ENCODE data around the gene KDM4E. TPM values are rescaled to one million over a fixed set of nuclear protein-coding genes. Genes with fewer than 3 reads are reported as not detected.
"Not testable (repeated sequence)": the region's sequence is repeated elsewhere in the genome, so short reads cannot be mapped to it uniquely, and the experiment has no call there.

KDM4E gene
- not detected in 2 replicates for total RNA-seq (2014; rRNA removed; shearing (Covaris generic))

GRCh38 chr11:95024958-95025357 lies at the start of gene KDM4E:
KDM4E (plus strand) TSS chr11:95025258; CDS start chr11:95025558, 300 bp downstream.
- H3K27me3 ChIP-seq (ENCODE audit: control insufficient read depth, insufficient read depth, low read length): no peaks in the 10 kb centered on the region
- H3K4me3 ChIP-seq (ENCODE audit: insufficient read depth, low read depth, low read length): no peak within 1 kb of the TSS
- DNase-seq: no peak
- H3K36me3 ChIP-seq (replicated peaks; ENCODE audit: control insufficient read depth, insufficient read depth, low read length): no peaks in the 10 kb centered on the region

- Histone ChIP-seq H3K27me3 (ENCODE audit: control insufficient read depth, insufficient read depth, low read length) (no peaks in the 10 kb centered on the region), H3K4me3 (ENCODE audit: insufficient read depth, low read depth, low read length) (no peak overlapping the region), H3K36me3 (replicated peaks; ENCODE audit: control insufficient read depth, insufficient read depth, low read length) (peaks cover 7% of the 10 kb centered on the region)
- no peak for DNase-seq
Observed at GRCh38 chr11:94975599-94975998, 49.5 kb upstream of the KDM4E start.

- Histone ChIP-seq H3K27me3 (ENCODE audit: control insufficient read depth, insufficient read depth, low read length) (no peaks in the 10 kb centered on the region), H3K36me3 (replicated peaks; ENCODE audit: control insufficient read depth, insufficient read depth, low read length) (no peaks in the 10 kb centered on the region), H3K4me3 (ENCODE audit: insufficient read depth, low read depth, low read length) (no peak overlapping the region)
- DNase-seq: no peak
Observed at GRCh38 chr11:94987378-94987777, 37.7 kb upstream of the KDM4E start.

- DNase-seq: no peak
- H3K4me3 ChIP-seq (ENCODE audit: insufficient read depth, low read depth, low read length): no peak overlapping the region
- no peaks in the 10 kb centered on the region for H3K27me3 ChIP-seq (ENCODE audit: control insufficient read depth, insufficient read depth, low read length)
- no peaks in the 10 kb centered on the region for H3K36me3 ChIP-seq (replicated peaks; ENCODE audit: control insufficient read depth, insufficient read depth, low read length)
Observed at GRCh38 chr11:94988748-94989147, 36.3 kb upstream of the KDM4E start.

- no peak for DNase-seq
- H3K27me3 ChIP-seq (ENCODE audit: control insufficient read depth, insufficient read depth, low read length): no peaks in the 10 kb centered on the region
- no peaks in the 10 kb centered on the region for H3K36me3 ChIP-seq (replicated peaks; ENCODE audit: control insufficient read depth, insufficient read depth, low read length)
- H3K4me3 ChIP-seq (ENCODE audit: insufficient read depth, low read depth, low read length): no peak overlapping the region
Observed at GRCh38 chr11:94993400-94993943, 31.6 kb upstream of the KDM4E start.

- Histone ChIP-seq H3K27me3 (ENCODE audit: control insufficient read depth, insufficient read depth, low read length) (no peaks in the 10 kb centered on the region), H3K4me3 (ENCODE audit: insufficient read depth, low read depth, low read length) (no peak overlapping the region), H3K36me3 (replicated peaks; ENCODE audit: control insufficient read depth, insufficient read depth, low read length) (no peaks in the 10 kb centered on the region)
- peak; percentile 29 for DNase-seq
Observed at GRCh38 chr11:94997437-94997836, 27.6 kb upstream of the KDM4E start.

GRCh38 chr11:94998285-94998684 lies 26.8 kb upstream of the KDM4E start:
- H3K27me3 ChIP-seq (ENCODE audit: control insufficient read depth, insufficient read depth, low read length): no peaks in the 10 kb centered on the region
- no peak overlapping the region for H3K4me3 ChIP-seq (ENCODE audit: insufficient read depth, low read depth, low read length)
- H3K36me3 ChIP-seq (replicated peaks; ENCODE audit: control insufficient read depth, insufficient read depth, low read length): no peaks in the 10 kb centered on the region
- no peak for DNase-seq

- Histone ChIP-seq H3K27me3 (ENCODE audit: control insufficient read depth, insufficient read depth, low read length) (no peaks in the 10 kb centered on the region), H3K4me3 (ENCODE audit: insufficient read depth, low read depth, low read length) (no peak overlapping the region), H3K36me3 (replicated peaks; ENCODE audit: control insufficient read depth, insufficient read depth, low read length) (no peaks in the 10 kb centered on the region)
- no peak for DNase-seq
Observed at GRCh38 chr11:95003716-95004115, 21.3 kb upstream of the KDM4E start.

GRCh38 chr11:95005642-95006041 lies 19.4 kb upstream of the KDM4E start:
- H3K27me3 ChIP-seq (ENCODE audit: control insufficient read depth, insufficient read depth, low read length): no peaks in the 10 kb centered on the region
- no peaks in the 10 kb centered on the region for H3K36me3 ChIP-seq (replicated peaks; ENCODE audit: control insufficient read depth, insufficient read depth, low read length)
- H3K4me3 ChIP-seq (ENCODE audit: insufficient read depth, low read depth, low read length): no peak overlapping the region
- DNase-seq: no peak

- Histone ChIP-seq H3K27me3 (ENCODE audit: control insufficient read depth, insufficient read depth, low read length) (no peaks in the 10 kb centered on the region), H3K36me3 (replicated peaks; ENCODE audit: control insufficient read depth, insufficient read depth, low read length) (no peaks in the 10 kb centered on the region), H3K4me3 (ENCODE audit: insufficient read depth, low read depth, low read length) (no peak overlapping the region)
- no peak for DNase-seq
Observed at GRCh38 chr11:95011376-95011775, 13.7 kb upstream of the KDM4E start.

GRCh38 chr11:95014184-95014821 lies 10.8 kb upstream of the KDM4E start:
- Histone ChIP-seq H3K4me3 (ENCODE audit: insufficient read depth, low read depth, low read length) (no peak overlapping the region), H3K27me3 (ENCODE audit: control insufficient read depth, insufficient read depth, low read length) (no peaks in the 10 kb centered on the region), H3K36me3 (replicated peaks; ENCODE audit: control insufficient read depth, insufficient read depth, low read length) (no peaks in the 10 kb centered on the region)
- no peak for DNase-seq

GRCh38 chr11:95016139-95016538 lies 8.9 kb upstream of the KDM4E start:
- no peaks in the 10 kb centered on the region for H3K27me3 ChIP-seq (ENCODE audit: control insufficient read depth, insufficient read depth, low read length)
- H3K36me3 ChIP-seq (replicated peaks; ENCODE audit: control insufficient read depth, insufficient read depth, low read length): no peaks in the 10 kb centered on the region
- no peak for DNase-seq
- no peak overlapping the region for H3K4me3 ChIP-seq (ENCODE audit: insufficient read depth, low read depth, low read length)

GRCh38 chr11:95021468-95021867 lies 3.6 kb upstream of the KDM4E start:
- H3K4me3 ChIP-seq (ENCODE audit: insufficient read depth, low read depth, low read length); H3K27me3 ChIP-seq (ENCODE audit: control insufficient read depth, insufficient read depth, low read length); DNase-seq; H3K36me3 ChIP-seq (replicated peaks; ENCODE audit: control insufficient read depth, insufficient read depth, low read length): not testable (repeated sequence)

GRCh38 chr11:95025594-95025993 lies 536 bp downstream of the KDM4E start:
- not testable (repeated sequence) for H3K4me3 ChIP-seq (ENCODE audit: insufficient read depth, low read depth, low read length); DNase-seq; H3K27me3 ChIP-seq (ENCODE audit: control insufficient read depth, insufficient read depth, low read length); H3K36me3 ChIP-seq (replicated peaks; ENCODE audit: control insufficient read depth, insufficient read depth, low read length)

- H3K36me3 ChIP-seq (replicated peaks; ENCODE audit: control insufficient read depth, insufficient read depth, low read length): no peaks in the 10 kb centered on the region
- no peak for DNase-seq
- H3K27me3 ChIP-seq (ENCODE audit: control insufficient read depth, insufficient read depth, low read length): no peaks in the 10 kb centered on the region
- no peak overlapping the region for H3K4me3 ChIP-seq (ENCODE audit: insufficient read depth, low read depth, low read length)
Observed at GRCh38 chr11:95028357-95028756, 3.3 kb downstream of the KDM4E start.
